ENCODE data around the gene MLPH.

The MLPH gene

GRCh38 chr2:237440819-237441281 lies 46.2 kb upstream of the MLPH start:
- no peaks in the 10 kb centered on the region for H3K9me2 ChIP-seq (replicated peaks; ENCODE audit: insufficient read depth, low read length)
- H3K79me2 ChIP-seq (ENCODE audit: insufficient read depth, low read length), result no peaks in the 10 kb centered on the region
- no peaks in the 10 kb centered on the region for H3K9me3 ChIP-seq (ENCODE audit: insufficient read depth, low read length)
- no peaks in the 10 kb centered on the region for H3K27me3 ChIP-seq (ENCODE audit: low read length)
- no peak overlapping the region for H3K4me2 ChIP-seq (ENCODE audit: low read depth, low read length, poor library complexity, severe bottlenecking)
- H3K4me3 ChIP-seq (ENCODE audit: insufficient read depth, low read length, poor library complexity, severe bottlenecking), result no peak overlapping the region
- H2AFZ ChIP-seq (ENCODE audit: low read depth, low read length, severe bottlenecking), result no peak overlapping the region
- no peaks in the 10 kb centered on the region for H3F3A ChIP-seq (ENCODE audit: insufficient read depth)
- H4K20me1 ChIP-seq (ENCODE audit: low read depth, low read length), result no peaks in the 10 kb centered on the region
- no peak overlapping the region for H3K9ac ChIP-seq (ENCODE audit: low read length)
- H3K27ac ChIP-seq (ENCODE audit: low read depth, low read length), result no peak overlapping the region
- TF ChIP-seq CTCF (IDR thresholded peaks at IDR 0.05; ENCODE audit: insufficient read depth, low read length, poor library complexity, severe bottlenecking), result no peak
- H3K36me3 ChIP-seq (ENCODE audit: low read length), result no peaks in the 10 kb centered on the region

GRCh38 chr2:237441605-237442274 lies 45.3 kb upstream of the MLPH start:
- H4K20me1 ChIP-seq (ENCODE audit: low read depth, low read length), result no peaks in the 10 kb centered on the region
- no peaks in the 10 kb centered on the region for H3K9me3 ChIP-seq (ENCODE audit: insufficient read depth, low read length)
- no peaks in the 10 kb centered on the region for H3K79me2 ChIP-seq (ENCODE audit: insufficient read depth, low read length)
- H2AFZ ChIP-seq (ENCODE audit: low read depth, low read length, severe bottlenecking), result no peak overlapping the region
- H3K9ac ChIP-seq (ENCODE audit: low read length), result no peak overlapping the region
- H3K4me3 ChIP-seq (ENCODE audit: insufficient read depth, low read length, poor library complexity, severe bottlenecking), result no peak overlapping the region
- H3K4me2 ChIP-seq (ENCODE audit: low read depth, low read length, poor library complexity, severe bottlenecking), result no peak overlapping the region
- no peak overlapping the region for H3K27ac ChIP-seq (ENCODE audit: low read depth, low read length)
- TF ChIP-seq EZH2phosphoT487 (conservative IDR thresholded peaks at IDR 0.05; ENCODE audit: low read length), result no peak
- TF ChIP-seq CTCF (IDR thresholded peaks at IDR 0.05; ENCODE audit: insufficient read depth, low read length, poor library complexity, severe bottlenecking), result no peak
- no peaks in the 10 kb centered on the region for H3K36me3 ChIP-seq (ENCODE audit: low read length)
- no peaks in the 10 kb centered on the region for H3K27me3 ChIP-seq (ENCODE audit: low read length)
- H3F3A ChIP-seq (ENCODE audit: insufficient read depth), result no peaks in the 10 kb centered on the region
- no peaks in the 10 kb centered on the region for H3K9me2 ChIP-seq (replicated peaks; ENCODE audit: insufficient read depth, low read length)

- no peaks in the 10 kb centered on the region for H3K36me3 ChIP-seq (ENCODE audit: low read length)
- no peaks in the 10 kb centered on the region for H3K79me2 ChIP-seq (ENCODE audit: insufficient read depth, low read length)
- no peak overlapping the region for H3K4me3 ChIP-seq (ENCODE audit: insufficient read depth, low read length, poor library complexity, severe bottlenecking)
- H3K9ac ChIP-seq (ENCODE audit: low read length), result no peak overlapping the region
- H3K9me3 ChIP-seq (ENCODE audit: insufficient read depth, low read length), result no peaks in the 10 kb centered on the region
- H3K9me2 ChIP-seq (replicated peaks; ENCODE audit: insufficient read depth, low read length), result no peaks in the 10 kb centered on the region
- H4K20me1 ChIP-seq (ENCODE audit: low read depth, low read length), result no peaks in the 10 kb centered on the region
- no peak overlapping the region for H3K4me2 ChIP-seq (ENCODE audit: low read depth, low read length, poor library complexity, severe bottlenecking)
- no peak overlapping the region for H3K27ac ChIP-seq (ENCODE audit: low read depth, low read length)
- H3K27me3 ChIP-seq (ENCODE audit: low read length), result no peaks in the 10 kb centered on the region
- no peaks in the 10 kb centered on the region for H3F3A ChIP-seq (ENCODE audit: insufficient read depth)
- H2AFZ ChIP-seq (ENCODE audit: low read depth, low read length, severe bottlenecking), result no peak overlapping the region
- TF ChIP-seq CTCF (IDR thresholded peaks at IDR 0.05; ENCODE audit: insufficient read depth, low read length, poor library complexity, severe bottlenecking) (no peak), EZH2phosphoT487 (conservative IDR thresholded peaks at IDR 0.05; ENCODE audit: low read length) (no peak)
These were observed 43.0 kb upstream of the MLPH start for GRCh38 chr2:237444071-237444470.
